HG02759 (cell line): ENCODE data around the gene OS9.

Experiments
- ATAC-seq: cut with Tn5 transposase; IDR thresholded peaks from one replicate; pipeline ENCODE4 v1.9.1; 2021; ENCODE audit warnings: mild to moderate bottlenecking, moderate library complexity; ENCODE audit not compliant: unreplicated experiment

The OS9 gene

DNA sequence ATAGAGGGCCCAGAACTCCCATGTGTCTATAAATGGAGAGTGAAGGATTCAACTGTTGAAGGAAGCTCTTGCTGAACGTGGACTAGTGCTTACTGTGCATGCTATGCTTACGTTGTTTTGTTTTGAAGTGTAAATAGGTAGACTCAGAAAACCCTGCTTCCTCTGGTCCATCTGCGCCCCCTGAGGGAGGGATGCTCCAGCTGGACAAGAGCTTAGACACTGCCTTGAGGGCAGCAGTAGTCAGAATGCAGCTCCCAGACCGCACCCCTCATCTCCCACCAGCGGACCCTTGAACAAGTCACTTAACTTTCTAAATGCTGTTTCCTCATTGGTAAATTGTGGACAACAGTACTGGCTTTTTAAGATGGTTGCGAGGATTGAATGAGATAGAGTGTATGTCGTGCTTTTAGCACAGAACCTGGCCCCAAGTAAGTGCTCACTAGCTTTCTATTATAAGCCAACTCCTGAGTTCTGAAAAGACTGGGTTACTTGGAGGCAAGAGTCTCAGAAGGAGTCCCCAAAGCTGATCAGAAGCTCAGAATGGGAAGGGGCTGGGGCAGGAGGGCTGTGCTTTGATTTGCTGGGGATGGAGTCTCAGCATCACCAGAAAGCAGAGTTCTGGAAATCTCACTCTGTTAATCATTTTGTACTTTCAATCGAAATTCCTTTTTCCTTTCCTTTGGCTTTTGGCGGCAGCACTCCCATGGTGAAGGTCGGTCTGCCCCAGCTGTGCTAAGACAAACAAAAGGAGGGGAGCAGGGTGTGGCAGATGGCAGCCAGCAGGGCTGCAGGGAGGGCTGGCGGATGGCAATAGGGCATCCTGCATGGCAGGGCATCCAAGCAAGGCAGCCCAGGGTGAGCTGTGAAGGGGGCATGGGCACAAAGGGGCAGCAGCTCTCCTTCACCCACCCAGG, 29.0 kb downstream of the OS9 start:
- ATAC-seq: no peak

DNA sequence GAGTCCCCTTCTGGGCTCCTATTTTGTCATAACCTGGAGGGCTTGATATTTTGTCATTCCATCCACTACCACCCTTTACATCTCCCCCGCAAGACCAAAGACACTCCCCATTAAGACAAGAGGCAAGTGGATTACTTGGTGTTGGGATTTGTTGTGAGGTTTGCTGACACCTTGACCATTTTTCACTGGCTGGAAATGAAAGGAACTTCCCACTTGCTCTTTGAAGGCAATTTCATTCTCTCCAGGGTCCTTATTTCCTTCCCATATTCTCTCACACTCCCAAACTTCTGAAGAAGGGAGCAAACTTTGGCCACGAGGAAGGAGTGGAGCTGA, 29.7 kb downstream of the OS9 start:
- no peak for ATAC-seq

DNA sequence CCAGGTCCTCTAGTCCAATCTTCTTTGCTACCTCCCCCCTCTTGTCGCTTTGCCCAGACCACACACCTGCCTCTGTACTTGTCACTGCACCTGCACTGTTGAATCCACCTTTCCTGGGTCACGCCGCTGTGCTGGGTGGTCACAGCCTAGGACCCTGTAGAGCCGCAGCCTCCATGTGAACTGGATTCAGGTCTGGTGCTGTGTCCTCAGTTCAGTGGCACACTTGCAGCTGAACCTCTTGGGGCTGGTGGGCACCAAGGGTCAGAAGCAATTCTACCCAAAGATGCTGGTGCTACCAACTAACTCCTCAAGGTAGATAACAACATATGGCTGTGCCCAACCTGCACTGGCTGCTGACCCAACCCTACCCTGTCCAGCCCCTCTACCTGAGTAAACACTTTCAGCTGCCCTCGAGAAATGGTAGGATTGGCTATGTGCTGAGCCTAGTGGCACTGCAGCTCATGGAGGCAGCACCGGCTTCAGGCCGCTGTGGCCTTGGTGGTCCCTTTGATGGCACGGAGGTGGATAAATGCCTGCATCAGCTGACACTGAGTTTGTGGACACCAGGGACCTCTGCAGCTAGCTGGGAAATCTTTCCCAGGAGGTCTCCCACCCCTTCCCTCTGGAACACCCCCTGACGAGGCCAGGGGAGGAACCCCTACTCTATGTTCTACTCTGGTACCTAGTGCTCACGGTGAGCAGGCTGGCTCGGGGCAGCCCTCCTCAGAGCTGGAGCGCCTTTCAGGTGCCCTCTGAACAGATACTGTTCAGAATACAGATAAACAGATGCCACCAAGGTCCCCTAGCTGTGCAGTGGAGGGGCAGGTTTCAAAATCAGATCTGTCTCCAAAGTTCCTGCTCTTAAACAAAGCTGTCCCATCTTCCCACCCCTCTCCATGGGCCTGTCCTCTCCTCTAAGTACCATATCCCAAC, 30.3 kb downstream of the OS9 start:
- no peak for ATAC-seq

DNA sequence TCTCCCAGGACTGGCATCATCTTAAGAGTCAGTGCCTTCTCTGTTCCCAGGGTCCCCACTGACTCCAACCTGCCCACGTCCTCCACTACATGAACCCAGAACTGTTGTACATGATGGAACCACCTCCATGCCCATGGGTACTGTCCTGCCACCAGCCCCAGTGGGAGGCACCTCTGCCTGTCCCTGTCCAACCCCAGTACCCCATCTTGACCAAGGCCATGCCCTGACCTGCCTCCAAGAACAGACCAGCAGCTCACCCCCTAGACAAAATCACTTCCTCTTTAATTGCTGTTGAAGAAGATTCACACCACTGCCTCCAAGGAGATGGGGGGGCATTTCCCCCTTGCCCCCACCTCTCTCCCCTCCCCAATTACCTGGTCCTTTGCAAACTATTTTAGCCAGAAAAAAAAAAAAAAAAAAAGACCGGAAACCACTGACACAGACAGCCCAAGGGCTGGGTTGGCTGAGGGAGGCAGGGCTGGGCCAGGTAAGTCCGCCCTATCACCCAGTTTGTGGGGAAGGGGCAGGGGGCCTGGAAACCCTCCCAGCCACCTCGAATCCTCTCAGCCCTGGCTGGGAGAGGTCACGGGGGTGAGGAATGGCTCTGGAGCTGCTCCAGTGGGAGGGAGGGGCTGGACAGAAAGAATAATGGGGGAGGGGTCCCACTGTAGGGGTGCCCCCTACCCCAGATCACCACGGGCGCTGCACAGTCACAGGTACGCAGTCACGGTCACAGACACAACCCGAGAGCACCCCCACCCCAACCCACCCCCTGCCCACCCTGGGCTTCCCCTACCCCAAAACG, 31.2 kb downstream of the OS9 start:
- no peak for ATAC-seq

DNA sequence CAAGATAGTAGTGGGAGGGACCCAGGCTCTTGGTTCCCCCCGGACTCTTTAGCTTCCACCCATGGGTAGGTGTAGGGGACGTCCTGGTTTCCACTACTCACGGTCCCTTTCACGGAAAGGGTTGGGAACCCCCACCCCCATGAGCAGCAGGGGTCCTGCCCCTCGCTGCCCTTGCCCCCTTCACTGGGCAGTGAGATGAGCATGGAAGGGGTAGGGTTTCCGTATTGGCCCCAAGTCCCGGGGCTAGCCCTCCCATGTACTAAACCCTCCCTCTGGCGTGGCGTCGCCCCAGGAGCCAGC, 31.9 kb downstream of the OS9 start:
- no peak for ATAC-seq

DNA sequence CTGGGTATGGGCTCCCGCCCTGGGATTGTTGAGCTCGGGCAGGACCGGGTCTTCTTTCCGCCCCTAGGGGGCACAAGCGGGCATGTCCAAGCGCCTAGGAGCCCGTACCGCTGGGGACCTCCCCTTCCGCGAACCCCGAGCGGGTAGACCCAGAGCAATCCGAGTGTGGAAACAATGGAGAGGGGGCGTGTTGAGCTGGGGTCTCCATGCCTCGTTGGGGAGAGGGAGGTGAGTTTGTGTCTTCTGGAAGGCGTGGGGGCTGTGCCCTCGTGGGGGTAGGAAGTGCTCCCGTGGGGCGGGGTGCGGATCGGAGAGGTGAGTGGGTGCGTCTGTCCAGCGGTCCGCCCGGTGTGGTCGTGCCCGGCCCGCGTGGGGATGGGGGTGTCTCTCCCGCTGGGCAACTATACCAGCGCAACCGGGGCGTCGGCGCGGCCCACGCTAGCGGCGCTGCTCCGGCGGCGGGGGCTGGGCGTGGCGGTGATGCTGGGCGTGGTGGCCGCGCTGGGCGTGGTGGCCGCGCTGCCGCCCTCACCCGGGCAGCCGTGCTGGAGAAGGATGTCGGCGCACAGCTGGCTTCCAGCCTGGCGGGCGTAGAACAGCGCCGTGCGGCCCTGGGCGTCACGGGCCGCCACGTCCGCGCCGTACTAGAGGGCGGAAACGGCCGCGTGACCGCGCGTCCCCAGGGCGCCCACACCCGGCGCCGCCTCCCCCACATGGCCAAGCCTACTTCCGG, 32.4 kb downstream of the OS9 start:
- ATAC-seq: no peak

DNA sequence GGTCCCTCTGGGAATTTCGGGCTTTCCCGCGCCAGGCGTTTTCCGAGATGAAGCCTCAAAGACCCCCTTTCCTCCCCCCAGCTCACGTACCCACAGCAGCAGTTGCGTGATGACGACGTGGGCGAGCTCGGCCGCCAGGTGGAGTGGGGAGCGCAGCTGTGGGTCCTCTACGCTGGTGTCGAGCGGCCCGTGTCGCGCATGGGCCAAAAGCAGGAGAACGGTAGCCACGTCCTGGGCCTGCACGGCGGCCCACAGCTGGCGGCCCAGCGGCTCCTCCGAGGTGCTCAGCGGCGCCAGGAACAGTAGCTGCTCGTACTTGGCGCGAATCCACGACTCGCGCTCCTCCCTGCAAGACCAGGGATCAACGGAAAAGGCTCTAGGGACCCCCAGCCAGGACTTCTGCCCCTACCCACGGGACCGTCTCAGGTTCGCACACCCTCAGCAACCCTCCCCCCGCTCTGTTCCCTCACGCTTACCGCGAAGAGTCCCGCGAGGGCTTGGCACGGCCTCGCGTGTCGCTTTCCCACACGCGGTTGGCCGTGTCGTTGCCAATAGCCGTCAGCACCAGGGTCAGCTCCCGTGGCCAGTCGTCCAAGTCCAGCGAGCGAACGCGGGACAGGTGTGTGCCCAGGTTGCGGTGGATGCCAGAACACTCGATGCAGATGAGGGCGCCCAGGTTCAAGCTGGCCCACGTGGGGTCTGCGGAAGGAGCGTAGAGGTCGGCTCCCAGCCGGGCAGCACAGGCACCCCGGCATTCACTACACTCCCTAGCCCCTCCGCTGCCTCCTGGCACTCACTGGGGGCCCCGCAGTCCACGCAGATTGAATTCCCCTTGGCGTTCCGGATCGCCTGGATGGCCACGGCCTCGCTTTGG, 33.2 kb downstream of the OS9 start:
- ATAC-seq: no peak

DNA sequence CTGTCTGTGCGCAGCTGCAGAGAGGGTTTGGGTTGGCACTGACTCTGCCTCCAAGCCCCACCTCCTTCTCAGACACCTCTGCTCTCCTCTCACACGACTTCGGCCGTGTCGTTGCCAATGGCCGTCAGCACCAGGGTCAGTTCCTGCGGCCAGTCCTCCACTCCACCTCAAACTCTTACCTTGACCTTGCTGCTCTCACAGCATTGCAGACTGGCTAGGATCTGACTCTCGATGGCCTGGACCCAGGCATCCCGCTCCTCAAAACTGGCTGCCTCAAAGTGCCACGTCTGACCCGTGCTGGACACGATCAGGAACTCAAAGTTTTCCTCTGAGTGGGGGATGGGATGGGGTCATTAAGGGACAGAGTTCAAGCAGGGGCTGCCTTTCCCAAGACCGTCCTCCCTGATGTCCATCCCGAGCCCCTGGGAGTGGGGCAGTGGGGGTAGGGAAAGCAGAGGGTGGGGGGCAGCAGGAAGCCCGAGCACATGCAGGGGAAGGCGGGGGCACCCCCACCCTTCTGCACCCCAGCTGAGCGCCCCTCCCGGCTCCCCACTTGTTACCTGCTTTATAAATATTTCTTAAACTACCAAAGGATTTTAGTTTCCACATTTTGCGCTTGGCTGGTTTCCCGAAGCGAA, 33.9 kb downstream of the OS9 start:
- ATAC-seq: no peak

DNA sequence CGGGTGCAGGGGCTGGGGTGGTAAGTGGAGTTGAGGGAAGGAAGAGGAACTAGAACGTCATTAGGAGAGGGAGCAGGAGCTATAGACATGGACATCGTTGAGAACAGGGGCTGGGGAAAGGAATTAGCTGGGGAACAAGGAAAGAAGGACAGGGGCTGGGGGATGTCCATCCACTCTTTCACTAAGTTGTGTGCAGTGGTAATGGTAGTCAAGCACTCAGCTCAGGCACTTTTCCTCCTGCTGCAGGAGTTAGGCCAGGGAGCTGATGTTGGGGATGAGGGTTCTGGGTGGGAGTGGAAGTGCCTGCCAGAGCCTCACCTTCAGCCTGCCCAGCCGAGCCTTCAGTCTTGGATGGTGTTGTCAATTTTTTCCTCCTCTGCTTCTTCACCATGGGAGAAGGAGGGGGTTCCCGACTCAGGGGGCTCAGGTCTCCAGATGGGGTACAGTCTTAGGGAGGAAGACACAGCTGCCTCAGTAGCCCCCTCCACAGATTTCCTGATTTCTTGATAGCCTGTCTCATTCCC, 35.5 kb downstream of the OS9 start:
- no peak for ATAC-seq

DNA sequence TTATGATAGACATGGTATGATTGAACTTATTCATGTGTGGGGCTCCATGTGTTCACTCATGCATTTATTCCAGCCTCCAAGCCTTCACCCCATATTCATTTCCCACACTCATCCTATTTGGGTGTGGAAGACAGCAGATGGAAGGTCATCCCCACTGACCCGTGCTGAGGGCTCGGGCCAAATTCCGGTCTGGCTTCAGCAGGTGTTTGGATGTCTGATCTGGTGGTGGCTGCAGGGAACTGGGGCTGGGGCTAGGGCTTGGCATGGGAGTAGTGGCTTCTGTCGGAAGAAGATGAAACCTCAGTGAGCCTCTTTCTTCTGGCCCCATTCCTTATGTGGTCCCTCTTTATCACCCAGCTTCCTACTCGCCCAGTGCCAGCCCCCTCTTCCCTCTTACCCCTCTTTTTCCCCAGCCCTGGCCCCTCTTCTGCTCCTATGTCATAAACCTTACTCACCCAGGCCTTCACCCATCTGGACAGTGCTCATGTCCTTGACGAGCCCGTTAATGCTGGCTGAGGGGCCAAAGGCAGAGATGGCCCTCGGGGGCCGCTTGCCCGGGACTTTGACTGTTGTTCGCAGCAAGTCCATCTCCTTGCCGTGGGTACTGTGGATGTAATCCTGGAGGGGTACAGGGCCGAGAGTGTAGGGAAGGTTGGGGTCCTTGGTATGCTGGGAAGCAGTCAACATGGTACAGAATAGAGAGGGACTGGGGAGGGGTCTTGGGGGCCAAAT, 36.6 kb downstream of the OS9 start:
- ATAC-seq: no peak

DNA sequence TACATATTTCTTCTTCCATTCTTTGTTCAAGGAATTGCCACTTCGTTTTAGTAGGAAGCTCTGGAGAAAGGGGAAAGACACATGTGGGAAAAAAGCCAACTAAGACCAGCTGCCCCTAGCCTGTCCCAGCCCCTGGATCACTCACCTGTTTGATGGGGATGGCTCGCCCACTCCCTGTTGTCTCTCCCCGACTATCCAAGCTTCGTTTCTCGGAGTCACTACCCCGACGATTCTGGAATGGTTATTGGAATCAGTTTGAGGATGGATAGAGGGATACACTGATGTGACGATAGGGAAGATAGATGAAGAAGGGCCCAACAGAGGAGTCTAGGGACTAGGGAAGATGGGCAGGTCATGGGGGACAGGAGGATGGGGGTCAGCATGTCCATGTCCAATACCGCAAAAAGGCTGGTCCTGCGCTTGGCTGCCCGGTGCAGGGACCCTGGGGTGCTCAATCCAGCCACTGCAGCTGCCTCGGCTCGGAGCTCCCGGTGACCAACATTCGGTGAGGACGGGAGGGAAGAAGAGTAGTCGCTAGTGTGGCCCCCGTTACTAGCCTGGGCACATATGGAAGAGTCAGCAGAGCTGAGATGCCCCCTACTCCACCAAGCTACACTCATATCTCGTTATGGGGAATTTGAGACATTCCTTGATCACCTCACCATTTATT, 37.6 kb downstream of the OS9 start:
- no peak for ATAC-seq

DNA sequence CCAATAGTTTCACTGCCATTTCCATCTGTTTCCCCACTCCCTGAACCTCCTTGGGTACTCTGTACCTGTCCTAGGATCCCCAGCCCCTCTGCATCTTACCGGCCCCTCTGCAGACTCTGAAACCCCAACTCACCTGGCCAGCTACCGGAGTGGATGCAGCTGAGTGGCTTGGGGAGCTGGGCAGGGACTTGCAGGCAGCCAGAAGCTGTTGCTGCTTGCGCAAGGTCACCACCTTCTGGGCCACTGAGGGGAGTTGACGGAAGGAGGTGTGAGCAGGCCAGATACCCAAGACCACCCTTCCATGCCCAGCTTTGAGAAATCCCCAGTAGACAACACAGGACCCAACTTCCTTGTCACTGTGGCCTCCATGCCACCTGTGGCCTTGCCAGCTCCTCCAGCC, 38.3 kb downstream of the OS9 start:
- ATAC-seq: no peak

DNA sequence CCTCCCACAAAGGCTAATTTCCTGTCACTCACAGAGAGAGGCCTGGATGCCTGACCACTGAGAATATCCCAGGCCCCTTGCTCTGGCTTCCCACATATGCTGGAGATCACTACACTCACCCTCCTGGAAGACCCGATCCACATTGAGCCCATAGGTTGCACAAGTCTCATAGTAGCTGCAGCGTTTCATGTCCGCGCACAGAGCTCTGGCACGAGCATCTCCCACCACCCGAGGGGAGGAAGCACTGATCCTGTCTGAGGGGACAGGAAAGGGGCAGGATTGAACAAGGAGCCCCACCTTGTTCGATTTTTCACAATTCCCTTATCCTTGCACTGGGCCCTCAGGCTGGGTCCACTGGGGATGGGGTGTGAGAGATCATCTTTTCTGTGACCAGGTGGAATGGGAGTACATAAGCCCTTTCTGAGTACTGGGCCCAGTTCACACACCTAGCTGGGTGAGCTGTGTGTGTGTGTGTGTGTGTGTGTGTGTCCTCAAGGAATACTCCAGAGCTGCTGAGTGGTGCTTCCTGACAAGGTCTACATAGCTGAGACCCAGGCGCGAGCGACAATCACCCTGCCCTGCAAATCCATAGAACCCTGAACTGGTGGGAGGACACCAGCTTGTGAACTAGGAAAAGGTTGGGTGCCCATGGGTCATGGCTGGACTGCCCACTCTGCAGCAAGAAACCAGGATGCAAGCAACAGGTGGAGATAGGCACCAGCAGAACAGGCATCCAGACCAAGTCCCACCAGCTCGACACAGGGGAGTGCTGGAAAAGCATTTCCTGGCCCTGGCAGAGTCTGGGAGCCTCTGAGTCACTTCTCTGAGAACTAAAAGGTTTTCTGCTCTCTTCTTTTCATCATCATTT, 39.0 kb downstream of the OS9 start:
- ATAC-seq: no peak

DNA sequence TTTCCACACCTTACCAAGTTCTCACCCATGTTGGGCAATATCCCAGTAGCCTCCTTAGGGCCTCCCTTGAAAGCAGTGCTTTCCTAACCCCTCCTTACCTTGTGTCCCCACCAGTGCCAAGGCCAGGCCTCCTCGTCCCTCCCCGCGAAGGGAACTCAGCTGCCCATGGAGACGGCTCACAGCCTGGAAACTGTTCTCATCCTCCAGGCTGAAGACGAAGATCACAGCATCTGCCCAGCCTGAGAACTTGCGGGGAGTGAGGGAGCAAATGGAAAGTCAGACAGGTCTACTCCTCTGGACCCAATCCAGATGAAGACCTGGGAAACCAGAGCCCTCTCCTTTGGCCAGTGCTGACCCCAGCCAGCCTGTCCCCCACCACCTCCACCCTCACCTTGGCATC, 40.0 kb downstream of the OS9 start:
- ATAC-seq: no peak

DNA sequence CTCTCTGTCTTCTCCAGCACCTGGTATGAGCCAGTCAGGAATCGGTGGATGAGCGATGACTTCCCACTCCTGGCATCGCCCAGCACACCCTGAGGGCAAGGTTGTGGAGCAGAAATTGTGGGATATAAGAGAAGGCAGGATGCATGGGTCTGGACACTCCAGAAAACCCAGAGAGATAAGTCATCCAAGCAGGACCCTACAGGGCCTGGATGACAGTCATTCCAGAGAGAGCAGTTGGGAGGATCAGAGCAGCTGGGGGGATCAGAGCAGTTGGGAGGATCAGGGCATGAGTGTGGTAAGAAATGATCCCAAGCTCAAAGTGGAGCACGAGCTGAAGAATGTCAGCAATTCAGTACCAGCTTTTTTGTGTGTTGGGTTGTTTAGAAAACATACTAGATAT, 40.7 kb downstream of the OS9 start:
- ATAC-seq: no peak

DNA sequence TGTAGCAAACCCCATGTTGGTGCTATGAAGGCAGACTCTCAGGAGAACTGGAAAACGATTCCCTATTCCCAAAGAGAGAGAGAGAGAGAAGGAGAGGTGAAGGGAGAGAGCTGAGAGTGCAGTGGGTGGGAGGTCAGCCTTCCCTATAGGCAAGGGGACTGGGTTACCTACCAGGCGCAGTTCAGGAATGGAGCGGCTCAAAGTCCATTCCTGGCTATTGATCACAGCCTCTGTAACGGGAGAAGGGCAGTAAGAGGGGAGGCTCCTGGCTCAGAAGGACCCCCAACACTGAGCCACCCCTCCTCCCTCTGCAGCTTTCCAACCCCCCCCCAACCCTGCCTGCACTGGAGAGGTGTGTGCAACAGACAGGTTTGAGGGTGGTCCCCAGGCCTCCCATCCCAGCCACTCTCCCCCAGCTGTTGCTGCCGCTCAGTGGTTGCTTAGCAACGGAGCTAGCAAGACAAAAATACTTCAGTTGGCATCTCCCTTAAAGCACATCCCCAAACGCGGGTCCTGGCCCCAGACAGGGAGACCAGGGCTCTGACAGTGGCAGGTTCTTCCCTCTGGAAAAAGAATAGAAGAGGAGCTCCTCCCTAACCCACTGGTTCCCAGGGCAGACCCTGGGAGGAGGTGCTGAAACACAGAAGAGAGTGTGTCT, 41.4 kb downstream of the OS9 start:
- ATAC-seq: no peak
